NB4 (cell line): Measurements from ENCODE around the gene NCAPG2.

Source experiments
- MYC ChIP-seq: IDR thresholded peaks from 2 replicates; pipeline ENCODE4 v1.6.1; 2011; ENCODE audit warnings: low read depth, low read length
- POLR2A ChIP-seq: IDR thresholded peaks from 2 replicates; pipeline ENCODE4 v1.6.1; 2011; ENCODE audit warnings: mild to moderate bottlenecking; ENCODE audit not compliant: insufficient read length; ENCODE audit errors: extremely low read depth
- TF ChIP-seq, protein P1 (sequence below): IDR thresholded peaks from one replicate; pipeline ENCODE4 v1.5.1; 2012; ENCODE audit warnings: low read depth, low read length
- TF ChIP-seq, protein P2 (sequence below): IDR thresholded peaks from 2 replicates; pipeline ENCODE4 v1.6.1; 2011; ENCODE audit warnings: low read depth, low read length

GRCh38 chr7:158588878-158589442 is 115.6 kb downstream of the NCAPG2 start:
- TF ChIP-seq, protein P1, sequence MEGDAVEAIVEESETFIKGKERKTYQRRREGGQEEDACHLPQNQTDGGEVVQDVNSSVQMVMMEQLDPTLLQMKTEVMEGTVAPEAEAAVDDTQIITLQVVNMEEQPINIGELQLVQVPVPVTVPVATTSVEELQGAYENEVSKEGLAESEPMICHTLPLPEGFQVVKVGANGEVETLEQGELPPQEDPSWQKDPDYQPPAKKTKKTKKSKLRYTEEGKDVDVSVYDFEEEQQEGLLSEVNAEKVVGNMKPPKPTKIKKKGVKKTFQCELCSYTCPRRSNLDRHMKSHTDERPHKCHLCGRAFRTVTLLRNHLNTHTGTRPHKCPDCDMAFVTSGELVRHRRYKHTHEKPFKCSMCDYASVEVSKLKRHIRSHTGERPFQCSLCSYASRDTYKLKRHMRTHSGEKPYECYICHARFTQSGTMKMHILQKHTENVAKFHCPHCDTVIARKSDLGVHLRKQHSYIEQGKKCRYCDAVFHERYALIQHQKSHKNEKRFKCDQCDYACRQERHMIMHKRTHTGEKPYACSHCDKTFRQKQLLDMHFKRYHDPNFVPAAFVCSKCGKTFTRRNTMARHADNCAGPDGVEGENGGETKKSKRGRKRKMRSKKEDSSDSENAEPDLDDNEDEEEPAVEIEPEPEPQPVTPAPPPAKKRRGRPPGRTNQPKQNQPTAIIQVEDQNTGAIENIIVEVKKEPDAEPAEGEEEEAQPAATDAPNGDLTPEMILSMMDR, result no peak
- TF ChIP-seq POLR2A (no peak), MYC (no peak)
- TF ChIP-seq, protein P2, sequence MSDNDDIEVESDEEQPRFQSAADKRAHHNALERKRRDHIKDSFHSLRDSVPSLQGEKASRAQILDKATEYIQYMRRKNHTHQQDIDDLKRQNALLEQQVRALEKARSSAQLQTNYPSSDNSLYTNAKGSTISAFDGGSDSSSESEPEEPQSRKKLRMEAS, result no peak
